ENCODE results near the gene PLEKHH2. TPM values are rescaled to one million over a fixed set of nuclear protein-coding genes. Genes with fewer than 3 reads are reported as not detected.
A peak's percentile ranks its signal among the peaks of the same experiment; 100 is the strongest.

The PLEKHH2 gene
- total RNA-seq, 1 donor from 2014 or later = 21.3 TPM

- no peak for DNase-seq (ENCODE audit: low spot score)
- peaks cover 30% of the 10 kb centered on the region for H3K4me1 Mint-ChIP-seq (ENCODE audit: low read depth)
- H3K36me3 Mint-ChIP-seq (ENCODE audit: low read depth) = peaks cover 25% of the 10 kb centered on the region
- H3K27ac Mint-ChIP-seq = peak overlapping the region; percentile 73
- H3K27me3 Mint-ChIP-seq (ENCODE audit: low read depth) = no peaks in the 10 kb centered on the region
- intact Hi-C loops (cut with micrococcal nuclease) = no loop called here
- H3K9me3 Mint-ChIP-seq = no peaks in the 10 kb centered on the region
- H3K4me3 Mint-ChIP-seq (ENCODE audit: low read depth) = no peak overlapping the region
Observed at GRCh38 chr2:43758739-43759138, 121.7 kb downstream of the PLEKHH2 start.

- Mint-ChIP-seq H3K27me3 (ENCODE audit: low read depth) (no peaks in the 10 kb centered on the region), H3K9me3 (no peaks in the 10 kb centered on the region), H3K36me3 (ENCODE audit: low read depth) (peaks cover 24% of the 10 kb centered on the region), H3K4me3 (ENCODE audit: low read depth) (no peak overlapping the region), H3K27ac (peak overlapping the region; percentile 38), H3K4me1 (ENCODE audit: low read depth) (peaks cover 32% of the 10 kb centered on the region)
- no peak for DNase-seq (ENCODE audit: low spot score)
- intact Hi-C loops (cut with micrococcal nuclease) = no loop called here
Observed at GRCh38 chr2:43759195-43759594, 122.1 kb downstream of the PLEKHH2 start.

GRCh38 chr2:43762286-43762685 lies 125.2 kb downstream of the PLEKHH2 start:
- Mint-ChIP-seq H3K27me3 (ENCODE audit: low read depth) (no peaks in the 10 kb centered on the region), H3K27ac (peak overlapping the region; percentile 75), H3K9me3 (no peaks in the 10 kb centered on the region), H3K4me3 (ENCODE audit: low read depth) (no peak overlapping the region), H3K4me1 (ENCODE audit: low read depth) (peaks cover 50% of the 10 kb centered on the region), H3K36me3 (ENCODE audit: low read depth) (peaks cover 29% of the 10 kb centered on the region)
- intact Hi-C loops (cut with micrococcal nuclease) = loop anchor here (1.0 to 5.0 kb wide), 3 partner anchors 14 to 170 kb away; no protein-coding TSS in a partner anchor
- DNase-seq (ENCODE audit: low spot score) = no peak

GRCh38 chr2:43763091-43763490 lies 126.0 kb downstream of the PLEKHH2 start:
- H3K27ac Mint-ChIP-seq = peak overlapping the region; percentile 75

GRCh38 chr2:43764086-43764705 lies 127.1 kb downstream of the PLEKHH2 start:
- Mint-ChIP-seq H3K27me3 (ENCODE audit: low read depth) (no peaks in the 10 kb centered on the region), H3K4me1 (ENCODE audit: low read depth) (peaks cover 51% of the 10 kb centered on the region), H3K4me3 (ENCODE audit: low read depth) (no peak overlapping the region), H3K9me3 (no peaks in the 10 kb centered on the region), H3K27ac (peak overlapping the region; percentile 92), H3K36me3 (ENCODE audit: low read depth) (peaks cover 43% of the 10 kb centered on the region)
- DNase-seq (ENCODE audit: low spot score) = no peak
- intact Hi-C loops (cut with micrococcal nuclease) = loop anchor here (5.0 kb wide), 1 partner anchor 168 kb away; no protein-coding TSS in a partner anchor

More at GRCh38 chr2:43763091-43763490, 126.0 kb downstream of the PLEKHH2 start:
- no peaks in the 10 kb centered on the region for H3K27me3 Mint-ChIP-seq (ENCODE audit: low read depth)
- H3K4me1 Mint-ChIP-seq (ENCODE audit: low read depth) = peaks cover 56% of the 10 kb centered on the region
- H3K9me3 Mint-ChIP-seq = no peaks in the 10 kb centered on the region
- intact Hi-C loops (cut with micrococcal nuclease) = loop anchor here (5.0 kb wide), 1 partner anchor 169 kb away; no protein-coding TSS in a partner anchor
- DNase-seq (ENCODE audit: low spot score) = no peak
- H3K36me3 Mint-ChIP-seq (ENCODE audit: low read depth) = peaks cover 36% of the 10 kb centered on the region
- no peak overlapping the region for H3K4me3 Mint-ChIP-seq (ENCODE audit: low read depth)

- Mint-ChIP-seq H3K4me1 (ENCODE audit: low read depth) (peaks cover 41% of the 10 kb centered on the region), H3K9me3 (no peaks in the 10 kb centered on the region), H3K4me3 (ENCODE audit: low read depth) (no peak overlapping the region), H3K36me3 (ENCODE audit: low read depth) (peaks cover 37% of the 10 kb centered on the region), H3K27ac (peak overlapping the region; percentile 92), H3K27me3 (ENCODE audit: low read depth) (no peaks in the 10 kb centered on the region)
- intact Hi-C loops (cut with micrococcal nuclease) = no loop called here
- no peak for DNase-seq (ENCODE audit: low spot score)
Observed at GRCh38 chr2:43766006-43766405, 128.9 kb downstream of the PLEKHH2 start.

GRCh38 chr2:43773876-43774613 lies 137.0 kb downstream of the PLEKHH2 start, which contains the start of gene DYNC2LI1:
DYNC2LI1 (plus strand) TSS chr2:43774039; CDS start chr2:43774139, 100 bp downstream.
- no peaks in the 10 kb centered on the region for H3K9me3 Mint-ChIP-seq
- H3K27ac Mint-ChIP-seq = peak within 1 kb of the TSS; percentile 95
- peaks cover 31% of the 10 kb centered on the region for H3K4me1 Mint-ChIP-seq (ENCODE audit: low read depth)
- peak within 1 kb of the TSS; percentile 86 for H3K4me3 Mint-ChIP-seq (ENCODE audit: low read depth)
- H3K36me3 Mint-ChIP-seq (ENCODE audit: low read depth) = peaks cover 26% of the 10 kb centered on the region
- peak; percentile 74 for DNase-seq (ENCODE audit: low spot score)
- intact Hi-C loops (cut with micrococcal nuclease) = loop anchor here (1.0 to 10.0 kb wide), 5 partner anchors 9 to 639 kb away; partner anchors contain the start of genes PPM1B and ZFP36L2
- no peaks in the 10 kb centered on the region for H3K27me3 Mint-ChIP-seq (ENCODE audit: low read depth)

GRCh38 chr2:43774617-43775016 lies 137.6 kb downstream of the PLEKHH2 start:
- Mint-ChIP-seq H3K4me3 (ENCODE audit: low read depth) (peak overlapping the region; percentile 86), H3K27ac (peak overlapping the region; percentile 95), H3K27me3 (ENCODE audit: low read depth) (no peaks in the 10 kb centered on the region), H3K4me1 (ENCODE audit: low read depth) (peaks cover 34% of the 10 kb centered on the region), H3K36me3 (ENCODE audit: low read depth) (peaks cover 27% of the 10 kb centered on the region), H3K9me3 (no peaks in the 10 kb centered on the region)
- no peak for DNase-seq (ENCODE audit: low spot score)
- intact Hi-C loops (cut with micrococcal nuclease) = loop anchor here (1.0 to 10.0 kb wide), 6 partner anchors 9 to 640 kb away; partner anchors contain the start of genes PPM1B and ZFP36L2

GRCh38 chr2:43776324-43776723 lies 139.3 kb downstream of the PLEKHH2 start:
- Mint-ChIP-seq H3K27ac (peak overlapping the region; percentile 91), H3K9me3 (no peaks in the 10 kb centered on the region), H3K27me3 (ENCODE audit: low read depth) (no peaks in the 10 kb centered on the region), H3K4me3 (ENCODE audit: low read depth) (peak overlapping the region; percentile 49), H3K4me1 (ENCODE audit: low read depth) (peaks cover 45% of the 10 kb centered on the region), H3K36me3 (ENCODE audit: low read depth) (peaks cover 38% of the 10 kb centered on the region)
- intact Hi-C loops (cut with micrococcal nuclease) = loop anchor here (1.0 to 10.0 kb wide), 5 partner anchors 14 to 642 kb away; partner anchors contain the start of genes PPM1B and ZFP36L2
- no peak for DNase-seq (ENCODE audit: low spot score)

- Mint-ChIP-seq H3K27ac (peak overlapping the region; percentile 87), H3K4me1 (ENCODE audit: low read depth) (peaks cover 47% of the 10 kb centered on the region), H3K4me3 (ENCODE audit: low read depth) (no peak overlapping the region), H3K36me3 (ENCODE audit: low read depth) (peaks cover 43% of the 10 kb centered on the region), H3K9me3 (no peaks in the 10 kb centered on the region), H3K27me3 (ENCODE audit: low read depth) (no peaks in the 10 kb centered on the region)
- intact Hi-C loops (cut with micrococcal nuclease) = loop anchor here (1.0 to 10.0 kb wide), 5 partner anchors 11 to 643 kb away; partner anchors contain the start of genes PPM1B and ZFP36L2
- DNase-seq (ENCODE audit: low spot score) = no peak
Observed at GRCh38 chr2:43777306-43777926, 140.4 kb downstream of the PLEKHH2 start.

GRCh38 chr2:43778233-43778632 lies 141.2 kb downstream of the PLEKHH2 start:
- intact Hi-C loops (cut with micrococcal nuclease) = loop anchor here (5.0 to 10.0 kb wide), 4 partner anchors 39 to 643 kb away; partner anchors contain the start of genes PPM1B and ZFP36L2
- H3K4me1 Mint-ChIP-seq (ENCODE audit: low read depth) = peaks cover 42% of the 10 kb centered on the region
- peaks cover 43% of the 10 kb centered on the region for H3K36me3 Mint-ChIP-seq (ENCODE audit: low read depth)
- no peak overlapping the region for H3K4me3 Mint-ChIP-seq (ENCODE audit: low read depth)
- peak overlapping the region; percentile 47 for H3K27ac Mint-ChIP-seq
- H3K27me3 Mint-ChIP-seq (ENCODE audit: low read depth) = no peaks in the 10 kb centered on the region
- H3K9me3 Mint-ChIP-seq = no peaks in the 10 kb centered on the region
- no peak for DNase-seq (ENCODE audit: low spot score)

GRCh38 chr2:43787895-43788294 lies 150.8 kb downstream of the PLEKHH2 start:
- Mint-ChIP-seq H3K27me3 (ENCODE audit: low read depth) (no peaks in the 10 kb centered on the region), H3K4me1 (ENCODE audit: low read depth) (peaks cover 33% of the 10 kb centered on the region), H3K27ac (peak overlapping the region; percentile 81), H3K4me3 (ENCODE audit: low read depth) (no peak overlapping the region), H3K9me3 (no peaks in the 10 kb centered on the region), H3K36me3 (ENCODE audit: low read depth) (peaks cover 54% of the 10 kb centered on the region)
- DNase-seq (ENCODE audit: low spot score) = no peak
- intact Hi-C loops (cut with micrococcal nuclease) = loop anchor here (1.0 kb wide), 2 partner anchors 11 to 23 kb away; no protein-coding TSS in a partner anchor

Data from activated T-helper 2 cell treated with anti-CD3 and anti-CD28 coated beads, Interferon-gamma antibody, Interleukin-2, Interleukin-4, amounts not matched to agents 10 μg/mL and 5 μg/mL and 100 μg/mL, durations not matched to agents 14 hours and 24 hours and 36 hours (primary cell).